DND-41 (cell line): ENCODE results near the gene ALDH1A2.

Experiments
- ATAC-seq: fragments of 200-7000 bp; cut with Tn5 transposase; 3 replicates; pipeline ENCODE4 v1.9.1; 2021; ENCODE audit warnings: low read depth; ENCODE audit not compliant: insufficient read depth
- DNase-seq: peaks from one replicate; pipeline ENCODE4 v3.0.0-alpha.2; 2020
- H2AFZ ChIP-seq: 2 replicates; pipeline ENCODE4 v1.6.0; 2012; ENCODE audit warnings: low read depth, low read length
- H3K27ac ChIP-seq: 2 replicates; pipeline ENCODE4 v1.5.1; 2012; ENCODE audit warnings: low read length, inconsistent platforms
- H3K27me3 ChIP-seq: fragments of 200-600 bp; sonication (generic); 2 replicates; pipeline ENCODE4 v1.6.0; 2012; ENCODE audit warnings: low read length, mild to moderate bottlenecking, inconsistent platforms; ENCODE audit not compliant: insufficient read depth, poor library complexity
- H3K36me3 ChIP-seq: 2 replicates; pipeline ENCODE4 v1.5.1; 2012; ENCODE audit warnings: low read length, inconsistent platforms; ENCODE audit not compliant: insufficient read depth
- H3K4me1 ChIP-seq: 2 replicates; pipeline ENCODE4 v1.5.1; 2012; ENCODE audit warnings: mild to moderate bottlenecking, low read length; ENCODE audit not compliant: insufficient read depth
- H3K4me2 ChIP-seq: 2 replicates; pipeline ENCODE4 v1.6.0; 2012; ENCODE audit warnings: mild to moderate bottlenecking, moderate library complexity, low read length, inconsistent platforms; ENCODE audit not compliant: insufficient read depth
- H3K4me3 ChIP-seq, 2 experiments: fragments of 200-600 bp in 1 of 2; shearing (Covaris generic) in 1 of 2; 2 replicates each; pipeline ENCODE4 v1.5.1; 2012 to 2016; ENCODE audit warnings: inconsistent platforms in 2 of 2, low read length in 2 of 2, mild to moderate bottlenecking in 2 of 2, low read depth in 1 of 2, moderate library complexity in 1 of 2
- H3K79me2 ChIP-seq: 2 replicates; pipeline ENCODE4 v1.6.0; 2012; ENCODE audit warnings: low read length, inconsistent platforms; ENCODE audit not compliant: insufficient read depth
- H3K9ac ChIP-seq: 2 replicates; pipeline ENCODE4 v1.6.0; 2012; ENCODE audit warnings: low read depth, mild to moderate bottlenecking, inconsistent platforms, low read length, moderate library complexity
- H3K9me3 ChIP-seq: 2 replicates; pipeline ENCODE4 v1.5.1; 2012; ENCODE audit warnings: low read length, moderate library complexity, mild to moderate bottlenecking, inconsistent platforms; ENCODE audit not compliant: insufficient read depth, severe bottlenecking
- H4K20me1 ChIP-seq: 2 replicates; pipeline ENCODE4 v1.6.0; 2012; ENCODE audit warnings: low read length; ENCODE audit not compliant: insufficient read depth
- EZH2 ChIP-seq: IDR thresholded peaks from 3 replicates; pipeline ENCODE4 v1.6.1; 2012; ENCODE audit warnings: borderline replicate concordance, low read depth, mild to moderate bottlenecking, moderate library complexity, low read length, inconsistent platforms; ENCODE audit not compliant: severe bottlenecking
- TF ChIP-seq, protein P1 (sequence below): IDR thresholded peaks from 2 replicates; pipeline ENCODE4 v1.5.1; 2012; ENCODE audit warnings: borderline replicate concordance, low read length, moderate library complexity, mild to moderate bottlenecking; ENCODE audit not compliant: poor library complexity, severe bottlenecking; ENCODE audit errors: extremely low read depth

ALDH1A2 gene

DNA sequence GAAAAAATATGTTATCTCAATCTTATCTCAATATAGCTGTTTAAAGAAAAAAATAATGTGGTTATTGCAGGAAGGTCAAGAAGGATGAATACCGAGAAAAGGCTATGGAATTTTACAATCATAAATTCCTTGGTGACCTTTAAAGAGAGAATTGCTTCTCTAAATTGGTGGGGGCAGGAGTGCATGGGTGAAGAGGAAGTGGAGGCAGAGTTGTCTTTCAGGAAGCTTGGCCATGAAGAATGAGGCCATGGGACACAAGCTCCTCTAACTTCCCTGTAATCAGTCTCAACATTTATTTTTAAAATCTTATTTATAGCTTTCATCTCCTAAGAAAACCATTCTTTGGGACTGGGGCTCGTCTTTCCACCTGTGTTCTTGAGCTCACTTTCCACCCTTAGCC is 22.4 kb upstream of the ALDH1A2 start:
- Histone ChIP-seq H3K9me3 (no peaks in the 10 kb centered on the region), H3K36me3 (no peaks in the 10 kb centered on the region), H3K4me1 (no peaks in the 10 kb centered on the region), H4K20me1 (no peaks in the 10 kb centered on the region), H3K27ac (no peak overlapping the region), H3K9ac (no peak overlapping the region), H2AFZ (no peak overlapping the region), H3K79me2 (no peaks in the 10 kb centered on the region), H3K4me2 (no peak overlapping the region), H3K4me3 (no peak overlapping the region), H3K27me3 (peaks cover 14% of the 10 kb centered on the region)
- ATAC-seq = no peak
- TF ChIP-seq, protein P1, sequence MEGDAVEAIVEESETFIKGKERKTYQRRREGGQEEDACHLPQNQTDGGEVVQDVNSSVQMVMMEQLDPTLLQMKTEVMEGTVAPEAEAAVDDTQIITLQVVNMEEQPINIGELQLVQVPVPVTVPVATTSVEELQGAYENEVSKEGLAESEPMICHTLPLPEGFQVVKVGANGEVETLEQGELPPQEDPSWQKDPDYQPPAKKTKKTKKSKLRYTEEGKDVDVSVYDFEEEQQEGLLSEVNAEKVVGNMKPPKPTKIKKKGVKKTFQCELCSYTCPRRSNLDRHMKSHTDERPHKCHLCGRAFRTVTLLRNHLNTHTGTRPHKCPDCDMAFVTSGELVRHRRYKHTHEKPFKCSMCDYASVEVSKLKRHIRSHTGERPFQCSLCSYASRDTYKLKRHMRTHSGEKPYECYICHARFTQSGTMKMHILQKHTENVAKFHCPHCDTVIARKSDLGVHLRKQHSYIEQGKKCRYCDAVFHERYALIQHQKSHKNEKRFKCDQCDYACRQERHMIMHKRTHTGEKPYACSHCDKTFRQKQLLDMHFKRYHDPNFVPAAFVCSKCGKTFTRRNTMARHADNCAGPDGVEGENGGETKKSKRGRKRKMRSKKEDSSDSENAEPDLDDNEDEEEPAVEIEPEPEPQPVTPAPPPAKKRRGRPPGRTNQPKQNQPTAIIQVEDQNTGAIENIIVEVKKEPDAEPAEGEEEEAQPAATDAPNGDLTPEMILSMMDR = no peak
- TF ChIP-seq EZH2 = no peak
- DNase-seq = no peak

DNA sequence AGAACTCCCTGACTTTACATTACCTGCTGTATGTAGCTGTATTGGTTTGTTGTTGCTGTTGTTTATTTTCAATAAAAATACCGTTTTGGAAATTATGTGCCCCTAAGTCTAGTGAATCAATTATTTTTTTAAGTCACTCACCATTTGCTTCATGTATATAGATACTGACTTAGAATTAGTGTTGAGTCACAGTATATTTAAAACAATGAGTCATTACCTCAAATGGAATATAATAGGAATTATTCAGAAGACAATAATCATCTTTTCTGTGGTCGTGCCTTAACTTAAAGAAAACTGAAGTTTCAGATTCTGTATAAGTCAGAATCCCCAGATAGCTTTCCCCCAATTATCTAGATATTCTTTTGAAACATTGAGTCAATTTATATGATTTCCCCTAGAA is 21.0 kb upstream of the ALDH1A2 start:
- no peak overlapping the region for H3K4me2 ChIP-seq
- H3K4me3 ChIP-seq = no peak overlapping the region
- peaks cover 14% of the 10 kb centered on the region for H3K27me3 ChIP-seq
- H2AFZ ChIP-seq = no peak overlapping the region
- H4K20me1 ChIP-seq = no peaks in the 10 kb centered on the region
- no peak for DNase-seq
- ATAC-seq = no peak
- H3K27ac ChIP-seq = no peak overlapping the region
- no peak overlapping the region for H3K9ac ChIP-seq
- H3K9me3 ChIP-seq = no peaks in the 10 kb centered on the region
- H3K4me1 ChIP-seq = no peaks in the 10 kb centered on the region
- H3K36me3 ChIP-seq = no peaks in the 10 kb centered on the region
- H3K79me2 ChIP-seq = no peaks in the 10 kb centered on the region
- TF ChIP-seq EZH2 = no peak
- TF ChIP-seq, protein P1 = no peak

DNA sequence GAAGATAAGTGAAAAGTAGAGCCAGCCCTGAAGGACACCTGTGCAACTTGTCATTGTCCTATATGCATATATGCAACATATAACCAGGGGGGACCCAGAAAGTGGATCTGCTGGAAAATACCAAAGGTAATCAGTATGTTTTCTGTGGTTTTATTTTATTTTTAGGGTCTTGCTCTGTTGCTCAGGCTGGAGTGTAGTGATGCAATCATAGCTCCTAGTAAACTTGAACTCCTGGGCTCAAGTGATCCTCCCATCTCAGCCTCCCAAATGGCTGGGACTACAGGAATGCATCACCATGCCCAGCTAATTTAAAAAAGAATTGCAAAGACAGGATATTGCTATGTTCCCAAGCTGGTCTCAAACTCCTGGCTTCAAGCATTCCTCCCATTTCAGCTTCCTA is 18.0 kb upstream of the ALDH1A2 start:
- no peaks in the 10 kb centered on the region for H3K79me2 ChIP-seq
- no peak overlapping the region for H3K4me2 ChIP-seq
- H2AFZ ChIP-seq = no peak overlapping the region
- ATAC-seq = no peak
- TF ChIP-seq, protein P1 = no peak
- no peak for TF ChIP-seq EZH2
- no peaks in the 10 kb centered on the region for H3K4me1 ChIP-seq
- peaks cover 9% of the 10 kb centered on the region for H3K27me3 ChIP-seq
- H4K20me1 ChIP-seq = no peaks in the 10 kb centered on the region
- DNase-seq = no peak
- no peak overlapping the region for H3K27ac ChIP-seq
- H3K36me3 ChIP-seq = no peaks in the 10 kb centered on the region
- no peak overlapping the region for H3K9ac ChIP-seq
- H3K4me3 ChIP-seq = no peak overlapping the region
- no peaks in the 10 kb centered on the region for H3K9me3 ChIP-seq

DNA sequence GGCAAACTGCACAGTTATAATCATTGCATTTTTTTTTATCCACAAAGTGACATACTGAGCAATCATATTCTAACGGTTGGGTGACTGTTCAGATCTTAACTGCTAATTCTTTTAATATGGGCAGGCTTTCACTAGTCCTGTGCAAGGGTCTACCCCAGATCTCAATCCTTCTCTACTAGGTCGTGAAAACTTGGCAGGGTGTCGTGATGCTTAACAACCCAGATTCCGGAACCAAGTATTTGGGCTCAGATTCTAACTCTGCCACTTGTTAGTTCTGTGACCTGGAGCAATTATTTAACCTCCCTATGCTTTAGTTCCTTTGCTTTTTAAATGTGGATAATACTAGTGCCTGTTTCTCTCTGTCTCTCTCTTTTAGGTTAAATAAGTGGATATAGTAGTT is 16.4 kb upstream of the ALDH1A2 start:
- Histone ChIP-seq H3K79me2 (no peaks in the 10 kb centered on the region), H3K4me2 (no peak overlapping the region), H3K36me3 (no peaks in the 10 kb centered on the region), H3K4me3 (no peak overlapping the region), H3K27ac (no peak overlapping the region), H3K27me3 (peaks cover 12% of the 10 kb centered on the region), H2AFZ (no peak overlapping the region), H3K9ac (no peak overlapping the region), H3K9me3 (no peaks in the 10 kb centered on the region), H4K20me1 (no peaks in the 10 kb centered on the region), H3K4me1 (no peaks in the 10 kb centered on the region)
- DNase-seq (no peak), ATAC-seq (no peak)
- no peak for TF ChIP-seq EZH2
- TF ChIP-seq, protein P1 = no peak
